Measurements from ENCODE around the gene GREB1L.
"Not testable (repeated sequence)": the region's sequence is repeated elsewhere in the genome, so short reads cannot be mapped to it uniquely, and the experiment has no call there.

GREB1L gene

DNA sequence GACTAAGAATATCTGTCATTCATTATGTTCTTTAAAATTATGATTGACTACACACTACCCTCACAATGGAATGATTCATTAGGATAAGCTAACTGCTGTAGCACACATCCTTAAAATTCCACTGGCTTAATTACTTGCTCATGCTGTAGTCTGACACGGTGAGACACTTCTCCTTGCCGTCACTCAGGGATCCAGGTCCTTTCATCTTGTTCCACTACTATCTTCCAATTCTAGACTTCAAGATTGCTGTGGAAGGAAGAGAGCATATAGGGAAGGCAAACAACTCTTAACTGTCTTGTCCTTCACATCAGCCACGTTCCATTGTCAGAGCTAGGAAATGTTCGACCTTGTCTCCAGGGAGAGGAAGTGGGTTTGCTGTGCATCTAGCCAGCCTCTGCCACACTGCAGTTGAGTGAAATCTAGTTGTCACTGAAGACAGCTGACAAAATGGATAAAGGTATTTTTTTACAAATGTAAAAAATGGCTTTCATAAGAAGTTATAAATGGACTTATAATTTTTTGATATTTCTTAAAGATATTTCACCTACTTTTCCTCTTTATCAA is 30.1 kb downstream of the GREB1L start:
- TF ChIP-seq, protein P1, sequence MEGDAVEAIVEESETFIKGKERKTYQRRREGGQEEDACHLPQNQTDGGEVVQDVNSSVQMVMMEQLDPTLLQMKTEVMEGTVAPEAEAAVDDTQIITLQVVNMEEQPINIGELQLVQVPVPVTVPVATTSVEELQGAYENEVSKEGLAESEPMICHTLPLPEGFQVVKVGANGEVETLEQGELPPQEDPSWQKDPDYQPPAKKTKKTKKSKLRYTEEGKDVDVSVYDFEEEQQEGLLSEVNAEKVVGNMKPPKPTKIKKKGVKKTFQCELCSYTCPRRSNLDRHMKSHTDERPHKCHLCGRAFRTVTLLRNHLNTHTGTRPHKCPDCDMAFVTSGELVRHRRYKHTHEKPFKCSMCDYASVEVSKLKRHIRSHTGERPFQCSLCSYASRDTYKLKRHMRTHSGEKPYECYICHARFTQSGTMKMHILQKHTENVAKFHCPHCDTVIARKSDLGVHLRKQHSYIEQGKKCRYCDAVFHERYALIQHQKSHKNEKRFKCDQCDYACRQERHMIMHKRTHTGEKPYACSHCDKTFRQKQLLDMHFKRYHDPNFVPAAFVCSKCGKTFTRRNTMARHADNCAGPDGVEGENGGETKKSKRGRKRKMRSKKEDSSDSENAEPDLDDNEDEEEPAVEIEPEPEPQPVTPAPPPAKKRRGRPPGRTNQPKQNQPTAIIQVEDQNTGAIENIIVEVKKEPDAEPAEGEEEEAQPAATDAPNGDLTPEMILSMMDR (IDR thresholded peaks at IDR 0.05), result no peak
- H3K4me1 ChIP-seq (ENCODE audit: control insufficient read depth in 1 of 2, insufficient read depth in 1 of 2, low read depth in 1 of 2, low read length in 1 of 2), result no peaks in the 10 kb centered on the region
- no peak overlapping the region for H3K27ac ChIP-seq
- no peaks in the 10 kb centered on the region for H3K9me3 ChIP-seq
- no peaks in the 10 kb centered on the region for H3K27me3 ChIP-seq
- H3K36me3 ChIP-seq, result no peaks in the 10 kb centered on the region
- no peak overlapping the region for H3K4me3 ChIP-seq (ENCODE audit: low read depth in 1 of 2, low read length in 1 of 2)

DNA sequence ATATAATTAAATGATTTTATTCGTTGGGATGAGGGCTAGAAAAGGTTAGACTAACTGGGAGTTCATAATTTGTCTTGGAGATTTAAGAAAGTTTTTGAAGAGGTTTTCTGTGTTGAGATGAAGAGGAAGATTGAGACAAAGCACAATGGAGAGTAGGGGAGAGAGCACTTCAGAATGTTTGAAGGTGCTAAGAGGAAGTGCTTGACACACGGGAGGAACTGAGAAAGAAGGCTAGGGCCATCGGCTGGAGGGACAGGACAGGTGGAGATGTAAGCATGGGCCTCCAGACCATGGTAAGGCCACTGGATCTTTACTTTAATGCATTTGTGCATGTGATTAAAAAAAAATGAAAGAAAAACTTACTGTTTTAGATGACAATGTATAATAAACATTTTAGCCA is 31.5 kb downstream of the GREB1L start:
- TF ChIP-seq, protein P1 (IDR thresholded peaks at IDR 0.05), result no peak
- Histone ChIP-seq H3K36me3 (no peaks in the 10 kb centered on the region), H3K27me3 (no peaks in the 10 kb centered on the region), H3K4me1 (ENCODE audit: control insufficient read depth in 1 of 2, insufficient read depth in 1 of 2, low read depth in 1 of 2, low read length in 1 of 2) (no peaks in the 10 kb centered on the region), H3K27ac (no peak overlapping the region), H3K4me3 (ENCODE audit: low read depth in 1 of 2, low read length in 1 of 2) (no peak overlapping the region), H3K9me3 (no peaks in the 10 kb centered on the region)

DNA sequence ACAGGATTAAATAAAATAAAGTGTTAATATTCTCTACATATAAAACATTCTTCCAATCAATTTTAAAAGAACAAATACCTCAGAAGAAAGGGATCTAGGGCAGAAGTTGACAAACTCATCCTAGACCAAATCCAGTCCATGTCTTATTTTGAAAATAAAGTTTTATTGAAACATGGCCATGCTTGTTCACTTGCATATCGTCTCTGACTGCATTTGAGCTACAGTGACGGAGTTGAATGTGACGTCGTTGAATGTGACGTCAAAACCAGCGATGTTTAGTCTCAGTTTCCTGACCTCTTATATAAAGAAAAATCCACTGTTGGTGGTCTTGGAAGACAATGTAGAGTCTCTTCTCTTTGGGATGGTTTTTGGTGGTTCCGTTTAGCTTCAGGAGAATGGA is 33.6 kb downstream of the GREB1L start:
- Histone ChIP-seq H3K27ac (no peak overlapping the region), H3K9me3 (no peaks in the 10 kb centered on the region), H3K36me3 (no peaks in the 10 kb centered on the region), H3K4me3 (ENCODE audit: low read depth in 1 of 2, low read length in 1 of 2) (no peak overlapping the region), H3K27me3 (no peaks in the 10 kb centered on the region), H3K4me1 (ENCODE audit: control insufficient read depth in 1 of 2, insufficient read depth in 1 of 2, low read depth in 1 of 2, low read length in 1 of 2) (no peaks in the 10 kb centered on the region)
- TF ChIP-seq, protein P1 (IDR thresholded peaks at IDR 0.05), result no peak

DNA sequence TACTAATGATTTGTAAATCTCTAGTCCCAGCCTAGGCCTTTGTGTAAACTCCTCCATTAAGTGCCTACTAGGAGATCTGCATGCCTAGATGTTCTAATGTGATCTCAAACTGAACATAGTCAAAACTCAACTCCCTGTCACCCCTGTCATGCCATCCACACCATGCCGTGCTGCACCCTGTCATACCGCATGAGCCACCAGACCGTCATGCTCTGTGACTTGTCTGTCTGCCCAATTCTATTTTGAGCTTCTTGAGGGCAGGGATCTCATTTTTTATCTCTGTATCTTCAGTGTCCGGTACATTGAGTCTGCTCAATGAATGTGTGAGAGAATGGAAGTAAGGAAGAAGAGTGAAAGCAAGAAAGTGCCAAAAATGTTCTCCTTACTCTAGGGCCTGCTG is 35.5 kb downstream of the GREB1L start:
- H3K36me3 ChIP-seq, result no peaks in the 10 kb centered on the region
- H3K4me1 ChIP-seq (ENCODE audit: control insufficient read depth in 1 of 2, insufficient read depth in 1 of 2, low read depth in 1 of 2, low read length in 1 of 2), result no peaks in the 10 kb centered on the region
- no peak overlapping the region for H3K27ac ChIP-seq
- TF ChIP-seq, protein P1 (IDR thresholded peaks at IDR 0.05), result no peak
- H3K4me3 ChIP-seq (ENCODE audit: low read depth in 1 of 2, low read length in 1 of 2), result no peak overlapping the region
- H3K27me3 ChIP-seq, result no peaks in the 10 kb centered on the region
- no peaks in the 10 kb centered on the region for H3K9me3 ChIP-seq

DNA sequence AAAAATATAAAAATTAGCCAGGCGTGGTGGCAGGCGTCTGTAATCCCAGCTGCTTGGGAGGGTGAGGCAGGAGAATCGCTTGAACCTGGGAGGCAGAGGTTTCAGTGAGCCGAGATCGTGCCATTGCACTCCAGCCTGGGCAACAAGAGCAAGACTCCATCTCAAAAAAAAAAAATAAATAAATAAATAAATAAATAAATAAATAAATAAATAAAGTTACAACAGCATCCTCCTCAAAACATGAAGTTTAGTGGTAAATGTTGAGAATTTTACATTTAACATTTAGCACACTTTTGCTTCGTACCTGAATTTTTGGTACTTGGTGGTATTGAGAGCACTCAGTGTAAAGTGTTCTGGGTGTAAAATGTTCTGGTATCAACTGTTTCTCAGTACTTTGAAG is 36.2 kb downstream of the GREB1L start:
- not testable (repeated sequence) for H3K36me3 ChIP-seq; H3K9me3 ChIP-seq; H3K4me3 ChIP-seq (ENCODE audit: low read depth in 1 of 2, low read length in 1 of 2); H3K4me1 ChIP-seq (ENCODE audit: control insufficient read depth in 1 of 2, insufficient read depth in 1 of 2, low read depth in 1 of 2, low read length in 1 of 2); H3K27ac ChIP-seq; H3K27me3 ChIP-seq

DNA sequence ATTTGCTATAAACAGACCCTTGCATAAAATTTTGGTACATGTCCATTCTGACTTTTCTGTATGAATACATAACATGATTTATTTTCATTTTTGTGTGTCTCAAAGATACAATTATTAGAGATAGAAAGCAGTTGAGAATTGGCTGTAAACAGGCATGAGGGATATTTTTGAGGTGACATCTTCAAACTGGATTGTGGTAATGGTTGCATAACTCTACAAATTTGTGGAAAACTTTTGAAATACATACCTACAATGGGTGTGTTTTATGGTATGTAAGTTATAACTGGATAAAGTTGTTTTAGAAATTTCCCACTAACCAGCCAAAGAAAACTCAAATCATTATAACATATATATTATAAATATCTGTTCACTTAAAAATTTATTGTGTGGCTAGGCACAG is 39.6 kb downstream of the GREB1L start:
- TF ChIP-seq, protein P1 (IDR thresholded peaks at IDR 0.05), result no peak
- Histone ChIP-seq H3K27me3 (no peaks in the 10 kb centered on the region), H3K4me1 (ENCODE audit: control insufficient read depth in 1 of 2, insufficient read depth in 1 of 2, low read depth in 1 of 2, low read length in 1 of 2) (no peaks in the 10 kb centered on the region), H3K9me3 (no peaks in the 10 kb centered on the region), H3K36me3 (no peaks in the 10 kb centered on the region), H3K27ac (no peak overlapping the region), H3K4me3 (ENCODE audit: low read depth in 1 of 2, low read length in 1 of 2) (no peak overlapping the region)

Data from neutrophil (primary cell).